ENCODE measurements around the gene FAXDC2.

The FAXDC2 gene

GRCh38 chr5:154800582-154800981 lies 49.8 kb downstream of the FAXDC2 start:
- Histone ChIP-seq H3K4me1 (no peaks in the 10 kb centered on the region), H2AFZ (no peak overlapping the region), H3K36me3 (ENCODE audit: control insufficient read depth, insufficient read depth, low read length) (no peaks in the 10 kb centered on the region), H3K9me3 (ENCODE audit: control insufficient read depth, low read length) (no peaks in the 10 kb centered on the region), H3K9ac (no peak overlapping the region), H3K4me2 (ENCODE audit: low read length) (no peak overlapping the region), H3K27me3 (ENCODE audit: control insufficient read depth, insufficient read depth, low read length) (no peaks in the 10 kb centered on the region), H3K79me2 (peaks cover 20% of the 10 kb centered on the region), H3K27ac (no peak overlapping the region), H3K4me3 (ENCODE audit: low read depth, low read length) (no peak overlapping the region)
- no peak for TF ChIP-seq CTCF (IDR thresholded peaks at IDR 0.05)

GRCh38 chr5:154797762-154798161 lies 52.6 kb downstream of the FAXDC2 start:
- Histone ChIP-seq H3K4me3 (ENCODE audit: low read depth, low read length) (no peak overlapping the region), H3K4me2 (ENCODE audit: low read length) (no peak overlapping the region), H2AFZ (no peak overlapping the region), H3K27ac (no peak overlapping the region), H3K9me3 (ENCODE audit: control insufficient read depth, low read length) (no peaks in the 10 kb centered on the region), H3K36me3 (ENCODE audit: control insufficient read depth, insufficient read depth, low read length) (peaks cover 2% of the 10 kb centered on the region), H3K9ac (no peak overlapping the region), H3K4me1 (no peaks in the 10 kb centered on the region), H3K79me2 (peaks cover 14% of the 10 kb centered on the region), H3K27me3 (ENCODE audit: control insufficient read depth, insufficient read depth, low read length) (no peaks in the 10 kb centered on the region)
- TF ChIP-seq CTCF (IDR thresholded peaks at IDR 0.05): no peak

GRCh38 chr5:154795235-154795596 lies 55.2 kb downstream of the FAXDC2 start:
- Histone ChIP-seq H3K79me2 (peaks cover 5% of the 10 kb centered on the region), H3K36me3 (ENCODE audit: control insufficient read depth, insufficient read depth, low read length) (peaks cover 2% of the 10 kb centered on the region)
- no peak for TF ChIP-seq CTCF (IDR thresholded peaks at IDR 0.05)

DNA sequence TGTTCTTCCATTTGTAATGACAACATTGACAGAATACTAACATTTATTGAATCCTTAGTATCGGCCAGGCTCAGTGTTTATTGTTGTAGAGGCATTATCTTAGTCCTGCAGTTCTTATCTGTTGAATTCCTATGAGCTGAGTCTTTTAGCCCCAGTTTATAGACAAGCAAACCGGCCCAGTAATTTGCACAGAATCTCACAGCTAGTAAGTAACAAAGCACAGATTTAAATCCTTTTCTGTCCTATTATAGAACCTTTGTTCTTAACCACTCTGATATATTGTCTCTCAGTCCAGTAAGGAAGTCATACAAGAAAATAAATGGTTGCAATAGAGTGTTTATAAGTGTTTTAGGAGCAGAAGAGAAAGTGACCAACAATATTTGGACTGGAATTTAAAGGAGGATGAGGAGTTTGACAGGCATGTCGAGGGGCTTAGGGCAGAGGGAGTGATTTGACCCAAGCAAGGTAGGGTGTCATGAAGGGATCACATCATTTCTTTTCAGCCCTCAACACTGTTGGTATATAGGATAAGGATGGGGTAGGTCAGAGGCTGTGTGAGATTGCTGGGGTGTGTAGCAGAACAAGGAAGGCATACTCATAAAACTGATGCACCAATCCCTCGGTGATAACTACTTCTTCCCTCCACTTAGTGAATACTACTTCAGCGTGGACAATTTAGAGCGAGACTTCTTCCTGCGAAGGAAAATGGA lies 55.7 kb downstream of the FAXDC2 start:
- no peak for TF ChIP-seq CTCF (IDR thresholded peaks at IDR 0.05)
- H3K9me3 ChIP-seq (ENCODE audit: control insufficient read depth, low read length): no peaks in the 10 kb centered on the region
- H3K27me3 ChIP-seq (ENCODE audit: control insufficient read depth, insufficient read depth, low read length): no peaks in the 10 kb centered on the region
- no peak overlapping the region for H3K4me3 ChIP-seq (ENCODE audit: low read depth, low read length)
- peaks cover 5% of the 10 kb centered on the region for H3K79me2 ChIP-seq
- H2AFZ ChIP-seq: no peak overlapping the region
- no peak overlapping the region for H3K27ac ChIP-seq
- no peaks in the 10 kb centered on the region for H3K4me1 ChIP-seq
- H3K4me2 ChIP-seq (ENCODE audit: low read length): no peak overlapping the region
- H3K36me3 ChIP-seq (ENCODE audit: control insufficient read depth, insufficient read depth, low read length): peaks cover 2% of the 10 kb centered on the region
- no peak overlapping the region for H3K9ac ChIP-seq

More at GRCh38 chr5:154795235-154795596, 55.2 kb downstream of the FAXDC2 start:
- no peak overlapping the region for H3K4me2 ChIP-seq (ENCODE audit: low read length)
- H3K9me3 ChIP-seq (ENCODE audit: control insufficient read depth, low read length): no peaks in the 10 kb centered on the region
- H3K27me3 ChIP-seq (ENCODE audit: control insufficient read depth, insufficient read depth, low read length): no peaks in the 10 kb centered on the region
- H3K4me3 ChIP-seq (ENCODE audit: low read depth, low read length): no peak overlapping the region
- H3K27ac ChIP-seq: no peak overlapping the region
- no peak overlapping the region for H3K9ac ChIP-seq
- no peaks in the 10 kb centered on the region for H3K4me1 ChIP-seq
- H2AFZ ChIP-seq: no peak overlapping the region

Data from parathyroid adenoma (tissue), 2 donors.